Upper lobe of left lung (tissue), 6 donors: ENCODE data around the gene RBFA. TPM values are rescaled to one million over a fixed set of nuclear protein-coding genes. Genes with fewer than 3 reads are reported as not detected.
A peak's percentile ranks its signal among the peaks of the same experiment; 100 is the strongest.
"Not testable (repeated sequence)": the region's sequence is repeated elsewhere in the genome, so short reads cannot be mapped to it uniquely, and the experiment has no call there.

Source experiments
- ATAC-seq, 2 donors: fragments of 200-7000 bp; cut with Tn5 transposase; one replicate each; pipeline ENCODE4 v1.9.1; 2022; ENCODE audit warnings: mild to moderate bottlenecking in 2 of 2, moderate library complexity in 2 of 2; ENCODE audit not compliant: low FRiP score in 2 of 2
- DNase-seq, 2 donors: peaks; one replicate each; pipeline ENCODE4 v3.0.0-alpha.2; 2019 to 2020
- H3K27ac ChIP-seq, 4 donors: fragments of 200-600 bp; sonication (generic); one replicate each; pipeline ENCODE4 v1.5.1; 2016 to 2019
- H3K27me3 ChIP-seq, 4 donors: fragments of 200-600 bp; sonication (generic); one replicate each; pipeline ENCODE4 v1.5.1; 2017 to 2019
- H3K36me3 ChIP-seq, 4 donors: fragments of 200-600 bp; sonication (generic); one replicate each; pipeline ENCODE4 v1.5.1; 2016 to 2019
- H3K4me1 ChIP-seq, 4 donors: fragments of 200-600 bp; sonication (generic); one replicate each; pipeline ENCODE4 v1.5.1; 2018 to 2019
- H3K4me3 ChIP-seq, 4 donors: fragments of 200-600 bp; sonication (generic); one replicate each; pipeline ENCODE4 v1.5.1; 2017 to 2019; ENCODE audit warnings: mild to moderate bottlenecking in 2 of 4, moderate library complexity in 1 of 4
- H3K9me3 ChIP-seq, 4 donors: fragments of 200-600 bp; sonication (generic); one replicate each; pipeline ENCODE4 v1.5.1; 2018 to 2019
- EP300 ChIP-seq, 4 donors: sonication (generic); formaldehyde crosslinking; IDR thresholded peaks; one replicate each; pipeline ENCODE4 v1.5.1; 2017; ENCODE audit warnings: antibody characterized with exemption in 4 of 4, control low read depth in 2 of 4
- POLR2A ChIP-seq, 4 donors: fragments of 450-650 bp; IDR thresholded peaks; one replicate each; pipeline ENCODE4 v1.5.1; 2016 to 2017; ENCODE audit warnings: antibody characterized with exemption in 4 of 4, mild to moderate bottlenecking in 2 of 4
- POLR2AphosphoS5 ChIP-seq, 2 donors: sonication (generic); formaldehyde crosslinking; IDR thresholded peaks; one replicate each; pipeline ENCODE4 v1.5.1; 2017; ENCODE audit warnings: antibody characterized with exemption in 2 of 2
- WGBS, 2 donors: methylation state at CpG; one replicate each; pipeline ENCODE4 v1.1.5; 2017 to 2018; 5-methylcytosine and 5-hydroxymethylcytosine counted together
- total RNA-seq, 6 donors: library from RNA; depleted of rRNA in 4 of 6; stranded (reverse); fragments of >200 nt in 4 of 6; gene quantifications; one replicate each; pipeline versions ENCODE4 v1.1.0 to v1.2.1, GENCODE V29; 2016 to 2021
- TF ChIP-seq, protein P1 (sequence below), 6 experiments: fragments of 450-650 bp in 4 of 6; fragments of 200-600 bp in 2 of 6; sonication (generic) in 2 of 6; IDR thresholded peaks; one replicate each; pipeline ENCODE4 v1.5.1; 2016 to 2019; ENCODE audit warnings: antibody characterized with exemption in 6 of 6
- donor health status: DM: no; HTN: no; CAD: no; lungs with moderate emphysema.
- donor health status: DM: no; HTN: yes; CAD: no; lungs with severe emphysema.

Gene RBFA
- total RNA-seq, 6 donors from 2014 or later = 19.2 to 32.5 (median 24.5) TPM

DNA sequence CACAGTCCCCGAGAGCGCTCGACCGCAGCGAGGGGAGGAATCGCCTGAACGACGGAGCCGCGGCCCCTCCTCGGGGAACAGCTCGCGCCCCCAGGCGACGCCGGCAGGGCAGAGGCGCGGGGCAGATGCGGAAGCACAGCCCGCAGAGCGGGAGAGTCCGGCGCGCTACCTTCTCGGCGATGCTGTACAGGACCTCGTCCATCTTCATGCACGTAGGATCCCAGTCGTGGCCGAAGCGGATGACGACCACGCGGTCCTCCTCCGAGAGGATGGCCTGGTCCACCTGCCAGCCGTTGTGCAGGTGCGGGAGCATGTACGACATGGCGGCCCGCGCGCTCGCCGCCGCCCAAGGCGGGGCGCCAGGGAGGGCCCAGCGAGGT is 46.2 kb upstream of the RBFA start:
- ATAC-seq (peak; percentile 79 to 80), DNase-seq (peak; percentile 62 to 93)
- Histone ChIP-seq H3K27me3 (no peaks in the 10 kb centered on the region), H3K36me3 (peaks cover 0 to 16% (median 0%) of the 10 kb centered on the region in 4 donors), H3K9me3 (no peaks in the 10 kb centered on the region), H3K4me1 (peaks cover 15 to 38% (median 24%) of the 10 kb centered on the region in 4 donors), H3K4me3 (peak overlapping the region; percentile 52 to 98 (median 85)), H3K27ac (peak overlapping the region; percentile 89 to 97 (median 96))
- WGBS, 2 donors = 0 to 1% methylated on average over 18 to 28 of the region's 48 CpGs
- TF ChIP-seq, protein P1, sequence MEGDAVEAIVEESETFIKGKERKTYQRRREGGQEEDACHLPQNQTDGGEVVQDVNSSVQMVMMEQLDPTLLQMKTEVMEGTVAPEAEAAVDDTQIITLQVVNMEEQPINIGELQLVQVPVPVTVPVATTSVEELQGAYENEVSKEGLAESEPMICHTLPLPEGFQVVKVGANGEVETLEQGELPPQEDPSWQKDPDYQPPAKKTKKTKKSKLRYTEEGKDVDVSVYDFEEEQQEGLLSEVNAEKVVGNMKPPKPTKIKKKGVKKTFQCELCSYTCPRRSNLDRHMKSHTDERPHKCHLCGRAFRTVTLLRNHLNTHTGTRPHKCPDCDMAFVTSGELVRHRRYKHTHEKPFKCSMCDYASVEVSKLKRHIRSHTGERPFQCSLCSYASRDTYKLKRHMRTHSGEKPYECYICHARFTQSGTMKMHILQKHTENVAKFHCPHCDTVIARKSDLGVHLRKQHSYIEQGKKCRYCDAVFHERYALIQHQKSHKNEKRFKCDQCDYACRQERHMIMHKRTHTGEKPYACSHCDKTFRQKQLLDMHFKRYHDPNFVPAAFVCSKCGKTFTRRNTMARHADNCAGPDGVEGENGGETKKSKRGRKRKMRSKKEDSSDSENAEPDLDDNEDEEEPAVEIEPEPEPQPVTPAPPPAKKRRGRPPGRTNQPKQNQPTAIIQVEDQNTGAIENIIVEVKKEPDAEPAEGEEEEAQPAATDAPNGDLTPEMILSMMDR (IDR thresholded peaks at IDR 0.05) = peak in 4 of 6 experiments; percentile 20 to 46 (median 34)
- TF ChIP-seq POLR2AphosphoS5 (IDR thresholded peaks at IDR 0.05) (no peak), EP300 (IDR thresholded peaks at IDR 0.05) (no peak), POLR2A (IDR thresholded peaks at IDR 0.05) (peak in 1 of 4 donors; percentile 8)

DNA sequence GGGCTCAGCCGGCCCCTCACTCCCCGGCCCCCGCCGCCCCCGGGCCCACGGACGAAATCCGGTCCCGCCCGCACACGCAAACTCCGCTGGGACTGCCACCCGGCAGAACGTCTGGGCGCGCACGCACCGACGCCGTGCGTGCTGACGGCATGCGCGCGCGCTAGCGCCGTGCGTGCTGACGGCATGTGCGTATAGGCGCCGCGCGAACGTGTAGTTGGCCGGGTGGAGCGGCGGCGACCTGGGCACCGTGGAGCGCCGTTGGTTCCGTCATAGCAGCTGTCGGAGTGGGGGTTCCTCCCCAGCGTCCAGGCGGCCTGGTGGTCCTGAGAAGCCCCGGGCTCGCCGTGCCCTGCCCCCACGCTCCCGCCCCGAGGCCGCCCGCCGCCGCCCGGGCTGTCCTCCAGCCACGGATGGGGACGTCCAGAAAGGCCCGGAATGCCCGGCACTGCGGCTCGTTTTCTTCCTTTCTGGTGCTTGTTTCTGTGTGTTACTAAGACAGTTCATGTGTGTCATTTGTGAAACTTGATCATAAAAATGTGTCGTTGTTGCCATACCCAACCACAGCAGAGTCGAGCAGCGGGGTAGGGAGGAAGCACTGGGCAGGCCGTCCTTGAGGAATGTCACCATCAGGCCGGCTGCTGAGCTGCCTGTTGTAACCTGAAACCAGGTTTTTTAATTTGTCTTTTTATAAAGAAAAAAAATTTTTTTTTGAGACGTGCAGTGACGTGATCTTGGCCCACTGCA is 45.6 kb upstream of the RBFA start, which contains the start of gene TXNL4A:
TXNL4A (minus strand) TSS at position 113 of the 744 bp plus-strand sequence. CDS start 171 bp downstream, outside the sequence.
- Histone ChIP-seq H3K27ac (peak within 1 kb of the TSS; percentile 89 to 97 (median 96)), H3K4me3 (peak within 1 kb of the TSS; percentile 52 to 98 (median 85)), H3K27me3 (no peaks in the 10 kb centered on the region), H3K9me3 (no peaks in the 10 kb centered on the region), H3K4me1 (peaks cover 15 to 32% (median 21%) of the 10 kb centered on the region in 4 donors), H3K36me3 (peaks cover 0 to 16% (median 0%) of the 10 kb centered on the region in 4 donors)
- DNase-seq = peak; percentile 87 to 98
- 1% methylated on average over 25 to 26 of the region's 71 CpGs for WGBS, 2 donors
- TF ChIP-seq POLR2AphosphoS5 (IDR thresholded peaks at IDR 0.05) (peak; percentile 91 to 97), EP300 (IDR thresholded peaks at IDR 0.05) (no peak), POLR2A (IDR thresholded peaks at IDR 0.05) (peak in 2 of 4 donors; percentile 70 to 95)
- TF ChIP-seq, protein P1 (IDR thresholded peaks at IDR 0.05) = peak in 1 of 6 experiments; percentile 7
- ATAC-seq = peak; percentile 97 to 99

DNA sequence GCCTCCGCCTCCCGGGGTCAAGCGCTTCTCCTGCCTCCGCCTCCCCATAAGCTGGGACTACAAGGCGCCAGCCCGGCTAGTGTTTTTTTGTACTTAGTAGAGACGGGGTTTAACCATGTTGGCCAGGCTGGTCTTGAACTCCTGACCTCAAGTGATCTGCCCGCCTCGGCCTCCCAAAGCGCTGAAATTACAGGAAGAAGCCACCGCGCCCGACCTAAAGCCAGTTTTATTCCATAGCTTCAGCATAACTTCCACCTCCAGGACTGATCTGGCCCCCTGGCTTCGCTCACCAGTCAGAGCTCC is 45.1 kb upstream of the RBFA start:
- Histone ChIP-seq H3K9me3 (no peaks in the 10 kb centered on the region), H3K36me3 (peaks cover 0 to 16% (median 0%) of the 10 kb centered on the region in 4 donors), H3K27ac (peak overlapping the region; percentile 89 to 97 (median 96)), H3K4me3 (peak overlapping the region in 3 of 4 donors; percentile 72 to 98 (median 98)), H3K4me1 (peaks cover 15 to 31% (median 21%) of the 10 kb centered on the region in 4 donors), H3K27me3 (no peaks in the 10 kb centered on the region)
- 64 to 66% methylated on average over 14 of the region's 14 CpGs for WGBS, 2 donors
- no peak for TF ChIP-seq EP300 (IDR thresholded peaks at IDR 0.05)
- TF ChIP-seq, protein P1 (IDR thresholded peaks at IDR 0.05) = no peak
- no peak for TF ChIP-seq POLR2AphosphoS5 (IDR thresholded peaks at IDR 0.05)
- TF ChIP-seq POLR2A (IDR thresholded peaks at IDR 0.05) = no peak
- no peak for DNase-seq
- ATAC-seq = peak in 1 of 2 donors; percentile 39

DNA sequence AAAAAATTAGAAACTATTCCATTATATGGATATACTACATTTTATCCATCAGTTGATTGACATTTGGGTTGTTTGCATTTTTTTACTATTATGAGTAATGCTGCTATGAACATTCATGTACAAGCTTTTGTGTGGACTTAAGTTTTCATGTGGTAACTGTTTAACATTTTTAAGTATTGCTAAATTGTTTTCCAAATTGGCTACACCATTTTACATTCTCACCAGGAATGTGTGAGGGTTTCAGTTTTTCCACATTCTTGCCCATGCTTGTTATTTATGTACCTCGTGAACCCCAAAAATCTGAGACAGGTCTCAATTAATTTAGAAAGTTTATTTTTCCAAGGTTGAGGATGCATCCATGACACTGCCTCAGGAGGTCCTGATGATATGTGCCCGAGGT is 42.7 kb upstream of the RBFA start:
- Histone ChIP-seq H3K27ac (no peak overlapping the region), H3K4me1 (peaks cover 15 to 22% (median 19%) of the 10 kb centered on the region in 4 donors), H3K27me3 (no peaks in the 10 kb centered on the region), H3K9me3 (no peaks in the 10 kb centered on the region), H3K4me3 (no peak overlapping the region), H3K36me3 (no peaks in the 10 kb centered on the region)
- ATAC-seq = no peak
- DNase-seq = no peak
- TF ChIP-seq POLR2A (IDR thresholded peaks at IDR 0.05) (no peak), EP300 (IDR thresholded peaks at IDR 0.05) (no peak), POLR2AphosphoS5 (IDR thresholded peaks at IDR 0.05) (no peak)
- TF ChIP-seq, protein P1 (IDR thresholded peaks at IDR 0.05) = no peak
- 87 to 93% methylated on average over 2 of the region's 2 CpGs for WGBS, 2 donors

DNA sequence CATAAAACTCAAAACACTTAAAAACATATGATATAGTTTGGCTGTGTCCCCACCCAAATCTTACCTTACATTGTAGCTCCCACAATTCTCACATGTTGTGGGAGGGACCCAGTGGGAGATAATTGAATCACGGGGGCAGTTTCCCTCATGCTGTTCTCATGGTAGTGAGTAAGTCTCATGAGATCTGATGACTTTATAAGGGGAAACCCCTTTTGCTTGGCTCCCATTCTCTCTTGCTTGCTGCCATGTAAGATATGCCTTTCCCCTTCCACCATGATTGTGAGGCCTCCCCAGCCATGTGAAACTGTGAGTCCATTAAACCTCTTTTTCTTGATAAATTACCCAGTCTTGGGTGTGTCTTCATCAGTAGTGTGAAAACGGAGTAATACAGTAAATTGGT is 34.5 kb upstream of the RBFA start:
- not testable (repeated sequence) for H3K27me3 ChIP-seq, DNase-seq, ATAC-seq, H3K36me3 ChIP-seq, H3K4me3 ChIP-seq, H3K27ac ChIP-seq, H3K4me1 ChIP-seq
- 87% methylated on average over 2 of the region's 2 CpGs for WGBS, 2 donors
- H3K9me3 ChIP-seq = peaks cover 0 to 19% (median 7%) of the 10 kb centered on the region in 4 donors
